Smooth muscle cell (in vitro differentiated cells): ENCODE results near the gene PYCR2. TPM values are rescaled to one million over a fixed set of nuclear protein-coding genes. Genes with fewer than 3 reads are reported as not detected.
"Not testable (repeated sequence)": the region's sequence is repeated elsewhere in the genome, so short reads cannot be mapped to it uniquely, and the experiment has no call there.

Experiments
- DNase-seq: peaks from one replicate; lab custom pipeline; 2025; ENCODE audit not compliant: unreplicated experiment; lab: John Stamatoyannopoulos, UW
- H2AFZ ChIP-seq: fragments of 200-600 bp; sonication (generic); 2 replicates; pipeline ENCODE4 v1.6.0; 2016; ENCODE audit warnings: antibody characterized with exemption, low read depth, mild to moderate bottlenecking
- H3F3A ChIP-seq: fragments of 200-600 bp; sonication (generic); 2 replicates; pipeline ENCODE4 v1.6.0; 2017; ENCODE audit warnings: antibody characterized with exemption, low read depth
- H3K27ac ChIP-seq: fragments of 200-600 bp; sonication (generic); 2 replicates; pipeline ENCODE4 v1.5.1; 2016; ENCODE audit warnings: low read depth, mild to moderate bottlenecking
- H3K27me3 ChIP-seq: fragments of 200-600 bp; sonication (generic); 2 replicates; pipeline ENCODE4 v1.6.1; 2016; ENCODE audit warnings: low read depth, mild to moderate bottlenecking
- H3K36me3 ChIP-seq: fragments of 200-600 bp; sonication (generic); 2 replicates; pipeline ENCODE4 v1.5.1; 2016; ENCODE audit warnings: low read depth
- H3K4me1 ChIP-seq: fragments of 200-600 bp; sonication (generic); 2 replicates; pipeline ENCODE4 v1.5.1; 2016; ENCODE audit warnings: low read depth
- H3K4me2 ChIP-seq: fragments of 200-600 bp; sonication (generic); 2 replicates; pipeline ENCODE4 v1.6.0; 2016; ENCODE audit warnings: mild to moderate bottlenecking
- H3K4me3 ChIP-seq: fragments of 200-600 bp; sonication (generic); 2 replicates; pipeline ENCODE4 v1.5.1; 2016; ENCODE audit warnings: mild to moderate bottlenecking
- H3K79me2 ChIP-seq: fragments of 200-600 bp; sonication (generic); 2 replicates; pipeline ENCODE4 v1.6.0; 2016; ENCODE audit warnings: low read depth, mild to moderate bottlenecking
- H3K9ac ChIP-seq: fragments of 200-600 bp; sonication (generic); 2 replicates; pipeline ENCODE4 v1.6.0; 2016; ENCODE audit warnings: low read depth
- H3K9me3 ChIP-seq: fragments of 200-600 bp; sonication (generic); replicated peaks from 2 replicates; pipeline ENCODE4 v1.5.1; 2016; ENCODE audit warnings: low read depth
- H4K20me1 ChIP-seq: fragments of 200-600 bp; sonication (generic); 2 replicates; pipeline ENCODE4 v1.6.0; 2016; ENCODE audit warnings: low read depth
- CTCF ChIP-seq: fragments of 200-600 bp; sonication (generic); IDR thresholded peaks from 2 replicates; pipeline ENCODE4 v1.5.1; 2017; ENCODE audit warnings: borderline replicate concordance, mild to moderate bottlenecking, antibody characterized with exemption; ENCODE audit not compliant: insufficient read depth, poor library complexity, severe bottlenecking
- WGBS: methylation state at CpG from one replicate; pipeline ENCODE4 v1.1.7; 2016; ENCODE audit warnings: low lambda C conversion rate; 5-methylcytosine and 5-hydroxymethylcytosine counted together
- polyA plus RNA-seq: library from polyadenylated mRNA; unstranded; fragments of >200 nt; fragmentation: Nextera tagmentation; extraction: Ambion mirVana; gene quantifications from 2 replicates; pipeline ENCODE4 v1.2.1, GENCODE V29; 2016
- total RNA-seq: library from RNA; depleted of rRNA; stranded (reverse); fragments of >200 nt; gene quantifications from 2 replicates; pipeline ENCODE4 v1.2.3, GENCODE V29; 2014

The PYCR2 gene
- total and polyA plus RNA-seq, 2 experiments from 2014 or later = 20.1 to 40.5 TPM

GRCh38 chr1:225888289-225888897 lies 35.7 kb downstream of the PYCR2 start:
- H3K79me2 ChIP-seq = no peaks in the 10 kb centered on the region
- no peak overlapping the region for H3K27ac ChIP-seq
- H2AFZ ChIP-seq = no peak overlapping the region
- no peak overlapping the region for H3K9ac ChIP-seq
- peaks cover 6% of the 10 kb centered on the region for H3K27me3 ChIP-seq
- H3F3A ChIP-seq = no peaks in the 10 kb centered on the region
- no peak for TF ChIP-seq CTCF
- no peaks in the 10 kb centered on the region for H3K9me3 ChIP-seq
- no peaks in the 10 kb centered on the region for H4K20me1 ChIP-seq
- no peak overlapping the region for H3K4me2 ChIP-seq
- no peaks in the 10 kb centered on the region for H3K4me1 ChIP-seq
- DNase-seq = no peak
- WGBS = 80% methylated on average over 18 of the region's 18 CpGs
- no peaks in the 10 kb centered on the region for H3K36me3 ChIP-seq
- no peak overlapping the region for H3K4me3 ChIP-seq

- H3K9me3 ChIP-seq, H3K9ac ChIP-seq, H3F3A ChIP-seq, H3K4me1 ChIP-seq, DNase-seq, H3K27ac ChIP-seq, H3K36me3 ChIP-seq, H3K4me2 ChIP-seq, H3K4me3 ChIP-seq, H3K79me2 ChIP-seq, H4K20me1 ChIP-seq, H3K27me3 ChIP-seq, H2AFZ ChIP-seq: not testable (repeated sequence)
- WGBS = 35% methylated on average over 7 of the region's 56 CpGs
These were observed 36.3 kb downstream of the PYCR2 start for GRCh38 chr1:225887554-225888288.

GRCh38 chr1:225887030-225887314 lies 37.1 kb downstream of the PYCR2 start:
- H3K36me3 ChIP-seq = no peaks in the 10 kb centered on the region
- H3K4me1 ChIP-seq = no peaks in the 10 kb centered on the region
- no peak overlapping the region for H3K9ac ChIP-seq
- WGBS = 93% methylated on average over 7 of the region's 7 CpGs
- TF ChIP-seq CTCF = no peak
- no peak overlapping the region for H3K4me2 ChIP-seq
- no peak overlapping the region for H2AFZ ChIP-seq
- H3K27me3 ChIP-seq = peaks cover 6% of the 10 kb centered on the region
- H3F3A ChIP-seq = no peaks in the 10 kb centered on the region
- H3K27ac ChIP-seq = no peak overlapping the region
- no peak overlapping the region for H3K4me3 ChIP-seq
- H4K20me1 ChIP-seq = no peaks in the 10 kb centered on the region
- no peak for DNase-seq
- no peaks in the 10 kb centered on the region for H3K79me2 ChIP-seq
- no peaks in the 10 kb centered on the region for H3K9me3 ChIP-seq

- no peak overlapping the region for H3K4me3 ChIP-seq
- WGBS = 95% methylated on average over 19 of the region's 19 CpGs
- no peaks in the 10 kb centered on the region for H3F3A ChIP-seq
- H3K27ac ChIP-seq = no peak overlapping the region
- no peak for TF ChIP-seq CTCF
- H3K27me3 ChIP-seq = peaks cover 6% of the 10 kb centered on the region
- no peak for DNase-seq
- H3K9me3 ChIP-seq = no peaks in the 10 kb centered on the region
- no peak overlapping the region for H3K9ac ChIP-seq
- no peaks in the 10 kb centered on the region for H3K79me2 ChIP-seq
- H3K4me2 ChIP-seq = no peak overlapping the region
- no peak overlapping the region for H2AFZ ChIP-seq
- no peaks in the 10 kb centered on the region for H4K20me1 ChIP-seq
- no peaks in the 10 kb centered on the region for H3K36me3 ChIP-seq
- no peaks in the 10 kb centered on the region for H3K4me1 ChIP-seq
These were observed 37.7 kb downstream of the PYCR2 start for GRCh38 chr1:225886159-225887029.
